C4-2B (cell line): ENCODE measurements around the gene SNX14.

ENCODE experiments used
- ZFX ChIP-seq: fragments of 450-650 bp; IDR thresholded peaks from 2 replicates; pipeline ENCODE4 v1.6.1; 2017
- TF ChIP-seq, protein P1 (sequence below): fragments of 450-650 bp; conservative IDR thresholded peaks from 2 replicates; pipeline ENCODE4 v1.5.1; 2017; ENCODE audit warnings: mild to moderate bottlenecking

DNA sequence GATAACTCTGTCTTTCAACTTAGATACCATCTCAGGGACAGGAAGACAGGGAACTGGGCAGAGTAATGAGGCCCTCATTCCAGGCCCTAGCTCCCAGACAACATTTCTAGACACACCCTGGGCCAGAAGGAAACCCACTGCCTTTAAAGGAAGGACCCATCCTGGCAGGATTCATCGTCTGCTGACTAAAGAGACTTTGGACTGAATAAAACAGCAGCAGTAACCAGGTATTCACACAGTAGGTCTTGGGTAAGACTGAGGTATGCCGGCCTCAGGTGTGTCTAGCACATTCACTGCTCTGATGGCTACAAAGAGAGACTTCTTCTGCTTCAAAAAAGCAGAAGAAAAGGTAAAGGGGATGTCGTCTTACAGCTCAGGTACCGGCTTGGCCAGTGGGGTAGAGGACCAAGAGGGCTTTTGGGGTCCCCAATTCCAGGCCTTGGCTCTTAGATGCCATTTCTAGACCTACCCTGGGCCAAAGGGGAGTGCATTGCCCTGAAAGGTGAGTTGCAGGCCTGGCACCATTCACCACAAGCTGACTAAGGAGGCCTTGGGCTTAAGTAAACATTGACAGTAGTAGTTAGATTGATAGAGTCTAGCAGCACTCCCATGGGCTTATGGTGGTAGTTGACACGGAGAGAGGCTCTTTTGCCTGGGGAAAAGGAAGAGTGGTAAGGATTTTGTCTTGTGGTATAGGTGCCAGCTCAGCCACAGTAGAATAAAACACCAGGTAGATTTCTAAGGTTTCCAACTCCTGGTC is 13.4 kb downstream of the SNX14 start:
- TF ChIP-seq, protein P1, sequence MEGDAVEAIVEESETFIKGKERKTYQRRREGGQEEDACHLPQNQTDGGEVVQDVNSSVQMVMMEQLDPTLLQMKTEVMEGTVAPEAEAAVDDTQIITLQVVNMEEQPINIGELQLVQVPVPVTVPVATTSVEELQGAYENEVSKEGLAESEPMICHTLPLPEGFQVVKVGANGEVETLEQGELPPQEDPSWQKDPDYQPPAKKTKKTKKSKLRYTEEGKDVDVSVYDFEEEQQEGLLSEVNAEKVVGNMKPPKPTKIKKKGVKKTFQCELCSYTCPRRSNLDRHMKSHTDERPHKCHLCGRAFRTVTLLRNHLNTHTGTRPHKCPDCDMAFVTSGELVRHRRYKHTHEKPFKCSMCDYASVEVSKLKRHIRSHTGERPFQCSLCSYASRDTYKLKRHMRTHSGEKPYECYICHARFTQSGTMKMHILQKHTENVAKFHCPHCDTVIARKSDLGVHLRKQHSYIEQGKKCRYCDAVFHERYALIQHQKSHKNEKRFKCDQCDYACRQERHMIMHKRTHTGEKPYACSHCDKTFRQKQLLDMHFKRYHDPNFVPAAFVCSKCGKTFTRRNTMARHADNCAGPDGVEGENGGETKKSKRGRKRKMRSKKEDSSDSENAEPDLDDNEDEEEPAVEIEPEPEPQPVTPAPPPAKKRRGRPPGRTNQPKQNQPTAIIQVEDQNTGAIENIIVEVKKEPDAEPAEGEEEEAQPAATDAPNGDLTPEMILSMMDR, result no peak
- no peak for TF ChIP-seq ZFX
